Bronchial epithelial cell (primary cell): ENCODE results near the gene ESRRB. TPM values are rescaled to one million over a fixed set of nuclear protein-coding genes. Genes with fewer than 3 reads are reported as not detected.

ENCODE experiments used
- DNase-seq: peaks from one replicate; pipeline ENCODE4 v3.0.0-alpha.2; 2010; ENCODE audit warnings: low read depth
- FAIRE-seq: peaks from 2 replicates; lab custom pipeline; 2011; peaks lifted over from hg19 to GRCh38; lab: Jason Lieb, UNC
- H3K27me3 ChIP-seq: 2 replicates; pipeline ENCODE4 v1.5.1; 2011; ENCODE audit warnings: low read length; ENCODE audit not compliant: control insufficient read depth, insufficient read depth
- H3K36me3 ChIP-seq: 2 replicates; pipeline ENCODE4 v1.5.1; 2011; ENCODE audit warnings: low read length; ENCODE audit not compliant: control insufficient read depth, insufficient read depth
- H3K4me3 ChIP-seq: 2 replicates; pipeline ENCODE4 v1.5.1; 2011; ENCODE audit warnings: mild to moderate bottlenecking, low read depth, low read length, control low read depth
- total RNA-seq: library from RNA; depleted of rRNA; stranded (reverse); fragments of >200 nt; gene quantifications from 2 replicates; pipeline ENCODE4 v1.2.1, GENCODE V29; 2014
- TF ChIP-seq, protein P1 (sequence below): IDR thresholded peaks from 2 replicates; pipeline ENCODE4 v1.5.1; 2011; ENCODE audit warnings: mild to moderate bottlenecking, moderate library complexity, low read length, control low read depth, inconsistent platforms; ENCODE audit not compliant: insufficient read depth, severe bottlenecking

ESRRB gene
- total RNA-seq: not detected in 2 replicates

DNA sequence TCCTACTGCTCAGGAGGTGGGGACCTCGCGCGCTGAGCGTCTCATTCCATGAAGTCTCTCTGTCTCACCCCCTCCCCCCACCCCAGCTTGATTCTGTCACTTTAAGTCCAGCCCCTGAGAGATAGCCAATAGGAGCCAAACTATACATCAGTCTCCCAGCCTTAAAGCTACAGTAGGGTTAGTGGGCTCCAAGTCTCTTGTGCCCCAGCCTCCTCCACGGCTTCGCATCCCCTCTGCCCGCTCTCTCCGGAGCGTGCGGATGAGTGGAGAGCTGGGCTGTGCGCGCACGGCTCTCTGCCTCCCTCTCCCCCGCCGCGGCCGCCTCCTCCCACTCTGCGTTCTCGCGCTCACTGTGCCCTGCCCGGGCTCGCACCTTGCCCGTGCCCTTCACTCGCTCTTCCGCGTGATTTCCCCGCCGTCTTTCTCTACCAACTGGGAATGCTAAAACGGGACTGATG lies at the start of gene ESRRB:
Gene ESRRB (plus strand): TSS at position 191 of the 458 bp plus-strand sequence. CDS start 265 bp downstream, at position 456.
- no peaks in the 10 kb centered on the region for H3K36me3 ChIP-seq
- H3K27me3 ChIP-seq: peaks cover 23% of the 10 kb centered on the region
- TF ChIP-seq, protein P1, sequence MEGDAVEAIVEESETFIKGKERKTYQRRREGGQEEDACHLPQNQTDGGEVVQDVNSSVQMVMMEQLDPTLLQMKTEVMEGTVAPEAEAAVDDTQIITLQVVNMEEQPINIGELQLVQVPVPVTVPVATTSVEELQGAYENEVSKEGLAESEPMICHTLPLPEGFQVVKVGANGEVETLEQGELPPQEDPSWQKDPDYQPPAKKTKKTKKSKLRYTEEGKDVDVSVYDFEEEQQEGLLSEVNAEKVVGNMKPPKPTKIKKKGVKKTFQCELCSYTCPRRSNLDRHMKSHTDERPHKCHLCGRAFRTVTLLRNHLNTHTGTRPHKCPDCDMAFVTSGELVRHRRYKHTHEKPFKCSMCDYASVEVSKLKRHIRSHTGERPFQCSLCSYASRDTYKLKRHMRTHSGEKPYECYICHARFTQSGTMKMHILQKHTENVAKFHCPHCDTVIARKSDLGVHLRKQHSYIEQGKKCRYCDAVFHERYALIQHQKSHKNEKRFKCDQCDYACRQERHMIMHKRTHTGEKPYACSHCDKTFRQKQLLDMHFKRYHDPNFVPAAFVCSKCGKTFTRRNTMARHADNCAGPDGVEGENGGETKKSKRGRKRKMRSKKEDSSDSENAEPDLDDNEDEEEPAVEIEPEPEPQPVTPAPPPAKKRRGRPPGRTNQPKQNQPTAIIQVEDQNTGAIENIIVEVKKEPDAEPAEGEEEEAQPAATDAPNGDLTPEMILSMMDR: no peak
- H3K4me3 ChIP-seq: no peak within 1 kb of the TSS
- no peak for DNase-seq
- FAIRE-seq: no peak

DNA sequence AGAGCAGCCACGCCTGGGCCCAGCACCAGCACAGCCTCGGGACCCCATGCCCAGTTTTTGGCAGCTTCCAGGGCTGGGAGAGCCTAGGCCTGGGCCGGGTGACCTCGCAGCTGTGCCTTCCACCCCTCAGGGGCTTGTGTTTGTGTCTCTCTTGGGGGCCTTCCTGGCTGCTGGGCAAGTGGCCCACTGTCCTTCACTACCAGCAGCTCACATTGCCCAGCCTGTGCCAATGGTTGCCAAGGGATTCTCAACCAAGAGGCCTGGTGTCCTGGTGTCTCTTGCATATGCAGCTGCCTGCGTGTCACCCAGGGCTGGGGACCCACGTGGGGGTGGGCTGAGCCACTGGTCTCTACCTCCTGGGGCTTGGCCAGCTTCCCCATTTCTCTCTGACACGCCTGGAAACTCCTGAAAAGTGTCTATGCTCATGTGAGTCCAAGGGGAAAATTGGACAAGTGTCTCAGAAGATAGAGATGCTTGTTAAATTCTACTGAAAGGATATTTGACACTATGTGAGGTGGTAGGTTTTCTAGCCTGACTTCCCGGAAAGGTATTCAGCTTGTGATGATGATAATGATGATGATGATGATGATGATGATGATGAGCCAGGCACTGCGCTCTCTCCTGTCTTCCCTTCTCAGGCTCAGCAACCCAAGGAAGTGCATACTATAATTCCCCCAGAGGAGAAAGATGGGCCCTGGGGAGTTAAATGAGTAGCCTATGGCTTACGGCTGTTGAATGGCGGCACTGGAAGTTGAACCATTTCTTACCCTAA lies 48.8 kb upstream of the ESRRB start:
- H3K27me3 ChIP-seq: peaks cover 11% of the 10 kb centered on the region
- DNase-seq: no peak
- no peak overlapping the region for H3K4me3 ChIP-seq
- no peak for FAIRE-seq
- TF ChIP-seq, protein P1: no peak
- no peaks in the 10 kb centered on the region for H3K36me3 ChIP-seq

DNA sequence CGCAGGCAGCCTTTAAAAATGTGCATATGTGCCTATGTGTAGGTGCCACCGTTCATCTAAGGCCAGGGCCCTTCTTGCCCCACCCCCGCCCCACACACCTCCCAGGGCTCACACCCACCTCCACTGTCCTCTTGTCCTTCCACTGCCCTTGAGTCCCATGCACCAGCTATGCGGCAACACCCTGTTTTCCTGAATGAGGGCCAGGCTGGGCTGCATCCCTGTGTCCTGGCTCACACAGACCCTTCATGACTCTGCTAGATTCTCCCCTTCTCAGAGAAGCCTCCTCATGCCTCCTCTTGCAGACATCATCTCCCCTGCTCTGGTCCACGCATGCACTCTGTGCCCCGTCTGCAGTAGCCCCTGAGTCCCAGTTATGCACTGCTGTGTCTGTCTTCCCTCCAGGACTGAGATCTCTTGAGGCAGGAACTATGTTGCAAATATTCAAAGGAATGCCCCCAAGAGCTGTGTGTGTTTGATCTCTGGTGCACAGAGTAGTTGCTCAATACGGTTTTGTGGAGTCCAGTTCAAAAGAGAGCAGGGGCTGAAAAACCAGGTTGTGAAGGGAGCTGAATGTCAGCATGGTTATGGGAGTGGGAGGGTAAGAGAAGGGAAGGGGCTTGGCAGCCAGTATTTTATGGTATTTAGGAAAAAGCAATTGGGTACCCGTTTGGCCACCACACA lies 47.3 kb upstream of the ESRRB start:
- peaks cover 11% of the 10 kb centered on the region for H3K27me3 ChIP-seq
- no peak for FAIRE-seq
- TF ChIP-seq, protein P1: no peak

DNA sequence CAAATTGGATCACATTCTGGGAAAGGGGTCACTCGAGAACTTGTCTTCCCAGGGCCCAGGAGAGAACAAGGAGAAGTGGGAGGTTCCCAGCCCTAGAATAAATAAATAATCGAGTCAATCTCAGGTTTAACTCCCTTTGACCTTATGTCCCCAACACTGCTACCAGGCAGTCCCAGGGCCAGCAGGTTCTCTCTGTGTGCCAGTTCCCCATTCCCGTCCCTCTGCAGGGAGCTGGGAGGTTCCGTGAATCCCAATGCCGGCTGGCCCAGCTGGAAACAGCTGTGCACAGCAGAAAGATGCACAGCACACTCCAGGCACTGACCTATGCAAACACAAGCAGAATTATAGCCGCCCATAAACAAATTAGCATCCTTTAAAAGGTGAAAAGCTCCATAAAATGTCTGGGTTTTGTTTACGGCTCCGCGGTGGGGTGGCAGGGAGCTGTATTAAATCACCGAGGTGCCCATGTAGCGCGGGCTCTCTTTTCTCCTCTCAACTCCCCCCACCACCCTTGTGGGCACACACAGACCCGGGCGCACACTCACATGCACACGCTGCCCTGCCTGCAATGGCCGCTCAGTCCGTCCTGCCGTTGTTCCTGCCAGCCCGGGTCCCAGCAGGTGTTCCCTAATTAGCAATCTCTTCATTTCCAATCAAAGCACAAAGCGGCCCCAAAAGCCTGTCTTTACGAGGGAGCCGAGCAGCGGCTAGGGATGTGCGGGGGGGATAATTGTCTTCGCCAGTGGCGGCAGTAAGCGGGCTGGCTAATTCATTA lies 46.6 kb upstream of the ESRRB start:
- Histone ChIP-seq H3K36me3 (no peaks in the 10 kb centered on the region), H3K4me3 (no peak overlapping the region), H3K27me3 (peaks cover 11% of the 10 kb centered on the region)
- DNase-seq (no peak), FAIRE-seq (no peak)
- TF ChIP-seq, protein P1: no peak

More for the DNA sequence above, 47.3 kb upstream of the ESRRB start:
- no peak for DNase-seq
- no peaks in the 10 kb centered on the region for H3K36me3 ChIP-seq
- no peak overlapping the region for H3K4me3 ChIP-seq

DNA sequence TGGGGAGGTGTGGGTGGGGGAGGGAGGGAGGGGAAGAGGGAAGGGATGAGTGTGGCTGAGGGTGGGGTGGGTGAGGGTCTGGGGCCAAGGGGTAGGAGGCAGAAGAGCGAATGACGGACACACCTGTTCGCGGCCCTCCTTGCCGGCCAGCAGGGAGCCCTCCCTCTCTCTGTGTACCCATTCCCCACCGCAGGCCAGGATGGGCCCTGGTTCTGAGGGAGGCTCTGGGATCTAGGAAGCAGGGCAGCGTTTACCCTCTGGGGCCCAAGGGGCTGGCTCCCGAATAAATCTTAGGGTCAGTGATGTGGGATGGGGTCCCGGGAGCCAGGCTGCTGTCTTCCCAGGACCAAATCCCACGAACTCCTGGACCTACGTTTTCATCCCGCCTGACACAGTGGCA lies 46.0 kb upstream of the ESRRB start:
- TF ChIP-seq, protein P1: no peak
- H3K4me3 ChIP-seq: no peak overlapping the region
- DNase-seq (no peak), FAIRE-seq (no peak)
- H3K27me3 ChIP-seq: peaks cover 11% of the 10 kb centered on the region
- no peaks in the 10 kb centered on the region for H3K36me3 ChIP-seq
